ENCODE measurements around the gene P3H2. TPM values are rescaled to one million over a fixed set of nuclear protein-coding genes. Genes with fewer than 3 reads are reported as not detected.

P3H2 gene
- total RNA-seq, 1 experiment from 2014 or later, result 0.76 TPM

- intact Hi-C loops (cut with micrococcal nuclease), result no loop called here
- Histone ChIP-seq H3K9me2 (ENCODE audit: insufficient read depth) (no peaks in the 10 kb centered on the region), H4K20me1 (ENCODE audit: insufficient read depth) (no peaks in the 10 kb centered on the region), H3K36me3 (ENCODE audit: control insufficient read depth in 1 of 2, insufficient read depth in 2 of 2, low read length in 2 of 2) (no peaks in the 10 kb centered on the region), H3K4me1 (ENCODE audit: control insufficient read depth in 1 of 2, insufficient read depth in 2 of 2, low read length in 2 of 2) (peaks cover 3 to 24% of the 10 kb centered on the region in 2 experiments; a peak in 3 of 4 replicates), H3K9ac (ENCODE audit: low read length) (no peak overlapping the region), H3K9me3 (ENCODE audit: control insufficient read depth in 1 of 2, insufficient read depth in 1 of 2, low read depth in 1 of 2, low read length in 2 of 2) (no peaks in the 10 kb centered on the region), H2AFZ (ENCODE audit: low read depth, low read length, poor library complexity, severe bottlenecking) (no peak overlapping the region), H3K79me2 (ENCODE audit: insufficient read depth, low read length) (no peaks in the 10 kb centered on the region), H3K27ac (ENCODE audit: low read depth, low read length) (no peak overlapping the region), H3K27me3 (ENCODE audit: insufficient read depth, low read length) (peaks cover 7% of the 10 kb centered on the region; the same call in 1 of the 2 replicates), H3K4me3 (replicated peaks in 1 of 2; ENCODE audit: low read depth in 1 of 2, low read length in 2 of 2) (no peak overlapping the region), H3K4me2 (ENCODE audit: low read length) (peak overlapping the region; percentile 22; the same call in 1 of the 2 replicates)
- no TSS peak for BruUV-seq (replicated peaks)
- CTCF ChIA-PET, result no interaction called here
- RAD21 ChIA-PET (ENCODE audit: low non-redundant PET in 1 of 2, low total read pairs in 2 of 2, uncharacterized antibody in 2 of 2, unreplicated experiment in 2 of 2), result no interaction called here
- ATAC-seq, result no peak
- POLR2A ChIA-PET, result no interaction called here
- TF ChIP-seq CTCF (IDR thresholded peaks at IDR 0.05 in 2 of 3, conservative IDR thresholded peaks at IDR 0.05 in 1 of 3; ENCODE audit: borderline replicate concordance in 1 of 3, insufficient read depth in 1 of 3, low read depth in 2 of 3, low read length in 2 of 3) (no peak), ZNF274 (IDR thresholded peaks at IDR 0.05; ENCODE audit: low read depth, low read length) (no peak), SIN3A (IDR thresholded peaks at IDR 0.05; ENCODE audit: low read depth) (no peak), EZH2 (IDR thresholded peaks at IDR 0.05) (no peak), POLR2A (IDR thresholded peaks at IDR 0.05; ENCODE audit: borderline replicate concordance, extremely low read depth, insufficient read depth, insufficient read length) (no peak), ATF3 (IDR thresholded peaks at IDR 0.05) (no peak), JUND (IDR thresholded peaks at IDR 0.05) (no peak)
- DNase-seq (ENCODE audit: low read depth, low spot score), result no peak
These were observed 2.7 kb downstream of the P3H2 start for GRCh38 chr3:190117981-190118380.

- DNase-seq (ENCODE audit: low read depth, low spot score) (no peak), ATAC-seq (no peak)
- ChIA-PET POLR2A (no interaction called here), CTCF (no interaction called here), RAD21 (ENCODE audit: low non-redundant PET in 1 of 2, low total read pairs in 2 of 2, uncharacterized antibody in 2 of 2, unreplicated experiment in 2 of 2) (no interaction called here)
- H3K9me3 ChIP-seq (ENCODE audit: control insufficient read depth in 1 of 2, insufficient read depth in 1 of 2, low read depth in 1 of 2, low read length in 2 of 2), result no peaks in the 10 kb centered on the region
- no peaks in the 10 kb centered on the region for H4K20me1 ChIP-seq (ENCODE audit: insufficient read depth)
- no peak overlapping the region for H3K9ac ChIP-seq (ENCODE audit: low read length)
- H3K27ac ChIP-seq (ENCODE audit: low read depth, low read length), result no peak overlapping the region
- intact Hi-C loops (cut with micrococcal nuclease), result no loop called here
- H3K27me3 ChIP-seq (ENCODE audit: insufficient read depth, low read length), result peaks cover 7% of the 10 kb centered on the region; the same call in 1 of the 2 replicates
- BruUV-seq (replicated peaks), result no TSS peak
- H3K4me1 ChIP-seq (ENCODE audit: control insufficient read depth in 1 of 2, insufficient read depth in 2 of 2, low read length in 2 of 2), result peaks cover 3 to 24% of the 10 kb centered on the region in 2 experiments; a peak in 3 of 4 replicates
- no peaks in the 10 kb centered on the region for H3K79me2 ChIP-seq (ENCODE audit: insufficient read depth, low read length)
- TF ChIP-seq REST (IDR thresholded peaks at IDR 0.05; ENCODE audit: low read depth) (peak; percentile 29), ATF3 (IDR thresholded peaks at IDR 0.05) (no peak), SP1 (IDR thresholded peaks at IDR 0.05; ENCODE audit: low read depth) (no peak), POLR2A (IDR thresholded peaks at IDR 0.05; ENCODE audit: borderline replicate concordance, extremely low read depth, insufficient read depth, insufficient read length) (no peak)
- H3K9me2 ChIP-seq (ENCODE audit: insufficient read depth), result no peaks in the 10 kb centered on the region
- no peak overlapping the region for H2AFZ ChIP-seq (ENCODE audit: low read depth, low read length, poor library complexity, severe bottlenecking)
- no peak overlapping the region for H3K4me2 ChIP-seq (ENCODE audit: low read length)
- H3K36me3 ChIP-seq (ENCODE audit: control insufficient read depth in 1 of 2, insufficient read depth in 2 of 2, low read length in 2 of 2), result no peaks in the 10 kb centered on the region
- no peak overlapping the region for H3K4me3 ChIP-seq (replicated peaks in 1 of 2; ENCODE audit: low read depth in 1 of 2, low read length in 2 of 2)
These were observed 4.1 kb downstream of the P3H2 start for GRCh38 chr3:190116551-190117067.

All from HCT116 (cell line).